ENCODE results near the gene TSC22D4.

DNA sequence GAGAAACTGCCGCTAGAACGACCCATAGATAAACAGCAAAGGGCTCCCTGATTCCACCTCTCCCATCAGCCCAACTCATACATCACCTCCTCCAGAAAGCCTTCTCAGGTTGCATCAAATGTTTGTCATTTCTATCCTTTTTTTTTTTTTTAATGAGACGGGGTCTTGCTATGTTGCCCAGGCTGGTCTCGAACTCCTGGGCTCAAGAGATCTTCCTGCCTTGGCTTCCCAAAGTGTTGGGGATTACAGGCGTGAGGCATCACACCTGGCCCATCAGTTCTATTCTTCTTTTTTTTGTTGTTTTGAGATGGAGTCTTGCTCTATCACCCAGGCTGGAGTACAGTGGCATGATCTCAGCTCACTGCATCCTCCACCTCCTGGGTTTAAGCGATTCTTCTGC lies 22.0 kb downstream of the TSC22D4 start:
- TF ChIP-seq POLR2A (IDR thresholded peaks at IDR 0.05) (no peak), CTCF (IDR thresholded peaks at IDR 0.05) (no peak)
